Right atrium auricular region (tissue), 2 donors: ENCODE data around the gene LMF2. TPM values are rescaled to one million over a fixed set of nuclear protein-coding genes. Genes with fewer than 3 reads are reported as not detected.
A peak's percentile ranks its signal among the peaks of the same experiment; 100 is the strongest.

Experiments used
- DNase-seq: peaks from one replicate; pipeline ENCODE4 v3.0.0-alpha.2; 2019; ENCODE audit warnings: low spot score
- H3K27ac ChIP-seq, 2 donors: fragments of 200-600 bp; sonication (generic); 1 replicate in 1 of 2; 2 replicates in 1 of 2; pipeline ENCODE4 v1.5.1; 2016 to 2019
- H3K27me3 ChIP-seq, 2 donors: fragments of 200-600 bp; sonication (generic); one replicate each; pipeline versions ENCODE4 v1.5.1 to v1.6.0; 2017 to 2019
- H3K36me3 ChIP-seq: fragments of 200-600 bp; sonication (generic); one replicate; pipeline ENCODE4 v1.5.1; 2016
- H3K4me1 ChIP-seq, 2 donors: fragments of 200-600 bp; sonication (generic); one replicate each; pipeline versions ENCODE4 v1.5.1 to v1.6.0; 2017 to 2019
- H3K4me3 ChIP-seq, 2 donors: fragments of 200-600 bp; sonication (generic); 1 replicate in 1 of 2; 2 replicates in 1 of 2; pipeline ENCODE4 v1.5.1; 2017 to 2019; ENCODE audit warnings: mild to moderate bottlenecking in 1 of 2, moderate library complexity in 1 of 2
- H3K9me3 ChIP-seq, 2 donors: fragments of 200-600 bp; sonication (generic); one replicate each; pipeline ENCODE4 v1.5.1; 2019
- total RNA-seq, 2 donors: library from RNA; depleted of rRNA; stranded (reverse); fragments of >200 nt; gene quantifications; one replicate each; pipeline ENCODE4 v1.1.0, GENCODE V29; 2016
- TF ChIP-seq, protein P1 (sequence below), 2 donors: fragments of 200-600 bp; sonication (generic); IDR thresholded peaks; one replicate each; pipeline ENCODE4 v1.5.1; 2019; ENCODE audit warnings: antibody characterized with exemption in 2 of 2

LMF2 gene, protein sequence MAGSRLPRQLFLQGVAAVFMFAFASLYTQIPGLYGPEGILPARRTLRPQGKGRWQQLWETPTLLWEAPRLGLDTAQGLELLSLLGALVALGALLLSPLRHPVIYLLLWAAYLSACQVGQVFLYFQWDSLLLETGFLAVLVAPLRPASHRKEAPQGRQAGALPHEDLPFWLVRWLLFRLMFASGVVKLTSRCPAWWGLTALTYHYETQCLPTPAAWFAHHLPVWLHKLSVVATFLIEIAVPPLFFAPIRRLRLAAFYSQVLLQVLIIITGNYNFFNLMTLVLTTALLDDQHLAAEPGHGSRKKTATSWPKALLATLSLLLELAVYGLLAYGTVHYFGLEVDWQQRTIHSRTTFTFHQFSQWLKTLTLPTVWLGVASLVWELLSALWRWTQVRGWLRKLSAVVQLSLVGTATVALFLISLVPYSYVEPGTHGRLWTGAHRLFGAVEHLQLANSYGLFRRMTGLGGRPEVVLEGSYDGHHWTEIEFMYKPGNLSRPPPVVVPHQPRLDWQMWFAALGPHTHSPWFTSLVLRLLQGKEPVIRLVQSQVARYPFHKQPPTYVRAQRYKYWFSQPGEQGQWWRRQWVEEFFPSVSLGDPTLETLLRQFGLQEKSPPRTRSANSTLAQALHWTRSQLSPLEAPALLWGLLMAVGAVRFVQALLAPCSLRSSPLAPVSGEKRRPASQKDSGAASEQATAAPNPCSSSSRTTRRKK
- total RNA-seq, result 10 to 100 TPM; 30.1 to 33.8 TPM

DNA sequence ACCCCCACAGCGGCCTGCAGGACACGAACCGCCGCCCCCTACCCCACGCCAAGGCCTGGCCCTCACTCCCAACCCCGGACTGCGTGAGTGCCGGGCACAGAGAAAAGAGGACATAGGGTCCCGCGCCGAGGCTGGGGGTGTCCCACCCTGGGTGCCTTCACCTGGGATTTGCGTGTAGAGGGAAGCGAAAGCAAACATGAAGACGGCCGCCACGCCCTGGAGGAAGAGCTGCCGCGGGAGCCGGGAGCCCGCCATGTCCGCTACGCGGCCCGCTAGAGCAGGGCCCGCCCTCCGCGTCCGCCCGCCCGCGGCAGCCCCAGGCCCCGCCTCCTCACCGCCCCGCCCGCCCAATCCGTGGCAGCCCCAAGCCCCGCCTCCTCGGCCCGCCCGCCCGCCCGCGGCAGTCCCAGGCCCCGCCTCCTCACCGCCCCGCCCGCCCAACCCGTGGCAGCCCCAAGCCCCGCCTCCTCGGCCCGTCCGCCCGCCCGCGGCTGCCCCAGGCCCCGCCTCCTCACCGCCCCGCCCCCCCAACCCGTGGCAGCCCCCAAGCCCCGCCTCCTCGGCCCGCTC lies at the start of gene LMF2:
LMF2 (minus strand) TSS at position 282 of the 570 bp plus-strand sequence; CDS start at position 255, 27 bp downstream.
- Histone ChIP-seq H3K27ac (peak within 1 kb of the TSS; percentile 89 to 91), H3K27me3 (no peaks in the 10 kb centered on the region), H3K4me1 (peaks cover 0 to 33% of the 10 kb centered on the region in 2 donors), H3K36me3 (peaks cover 30% of the 10 kb centered on the region), H3K9me3 (no peaks in the 10 kb centered on the region), H3K4me3 (peak within 1 kb of the TSS; percentile 88 to 91)
- TF ChIP-seq, protein P1, sequence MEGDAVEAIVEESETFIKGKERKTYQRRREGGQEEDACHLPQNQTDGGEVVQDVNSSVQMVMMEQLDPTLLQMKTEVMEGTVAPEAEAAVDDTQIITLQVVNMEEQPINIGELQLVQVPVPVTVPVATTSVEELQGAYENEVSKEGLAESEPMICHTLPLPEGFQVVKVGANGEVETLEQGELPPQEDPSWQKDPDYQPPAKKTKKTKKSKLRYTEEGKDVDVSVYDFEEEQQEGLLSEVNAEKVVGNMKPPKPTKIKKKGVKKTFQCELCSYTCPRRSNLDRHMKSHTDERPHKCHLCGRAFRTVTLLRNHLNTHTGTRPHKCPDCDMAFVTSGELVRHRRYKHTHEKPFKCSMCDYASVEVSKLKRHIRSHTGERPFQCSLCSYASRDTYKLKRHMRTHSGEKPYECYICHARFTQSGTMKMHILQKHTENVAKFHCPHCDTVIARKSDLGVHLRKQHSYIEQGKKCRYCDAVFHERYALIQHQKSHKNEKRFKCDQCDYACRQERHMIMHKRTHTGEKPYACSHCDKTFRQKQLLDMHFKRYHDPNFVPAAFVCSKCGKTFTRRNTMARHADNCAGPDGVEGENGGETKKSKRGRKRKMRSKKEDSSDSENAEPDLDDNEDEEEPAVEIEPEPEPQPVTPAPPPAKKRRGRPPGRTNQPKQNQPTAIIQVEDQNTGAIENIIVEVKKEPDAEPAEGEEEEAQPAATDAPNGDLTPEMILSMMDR (IDR thresholded peaks at IDR 0.05), result no peak
- peak; percentile 87 for DNase-seq

DNA sequence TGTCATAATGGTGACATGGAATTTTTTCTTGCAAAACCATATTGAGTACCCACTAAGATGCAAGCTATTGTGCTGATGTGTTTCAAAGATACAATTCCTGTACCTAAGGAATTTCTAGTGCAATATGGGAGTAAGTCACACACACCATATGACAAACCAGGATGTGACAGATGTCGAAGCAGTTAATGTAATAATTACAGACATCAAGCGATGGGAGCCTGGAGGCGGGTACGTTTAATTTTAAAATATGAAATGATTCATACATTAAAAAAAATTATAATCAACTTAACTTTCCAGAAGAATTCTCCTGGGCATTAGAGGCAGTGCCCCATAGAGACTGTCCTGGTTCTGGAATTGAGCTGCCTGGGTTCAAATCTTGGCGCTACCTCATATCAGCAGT lies 49.2 kb upstream of the LMF2 start:
- Histone ChIP-seq H3K27me3 (no peaks in the 10 kb centered on the region), H3K4me1 (no peaks in the 10 kb centered on the region), H3K36me3 (no peaks in the 10 kb centered on the region), H3K4me3 (no peak overlapping the region), H3K27ac (no peak overlapping the region), H3K9me3 (no peaks in the 10 kb centered on the region)
- TF ChIP-seq, protein P1 (IDR thresholded peaks at IDR 0.05), result no peak
- DNase-seq, result no peak

DNA sequence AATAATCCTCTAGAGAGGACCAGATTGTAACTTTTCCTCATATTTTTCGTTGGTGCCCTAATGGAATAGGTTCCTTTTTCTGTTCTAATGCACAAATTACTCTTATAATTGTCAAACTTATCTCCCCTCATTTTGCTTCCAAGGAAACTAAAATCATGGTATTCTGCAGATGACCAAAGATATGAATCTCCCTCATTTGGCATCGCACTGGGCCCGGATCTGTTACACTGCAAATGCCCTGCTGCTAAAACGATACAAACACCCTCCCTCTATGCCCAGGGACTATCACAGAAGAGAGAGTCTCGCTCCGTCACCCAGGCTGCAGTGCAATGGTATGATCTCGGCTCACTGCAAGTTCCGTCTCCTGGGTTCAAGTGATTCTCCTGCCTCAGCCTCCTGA lies 45.8 kb upstream of the LMF2 start:
- no peaks in the 10 kb centered on the region for H3K36me3 ChIP-seq
- no peak overlapping the region for H3K4me3 ChIP-seq
- no peaks in the 10 kb centered on the region for H3K9me3 ChIP-seq
- peaks cover 0 to 8% of the 10 kb centered on the region in 2 donors for H3K4me1 ChIP-seq
- TF ChIP-seq, protein P1 (IDR thresholded peaks at IDR 0.05), result no peak
- H3K27me3 ChIP-seq, result peaks cover 7 to 9% of the 10 kb centered on the region in 2 donors
- no peak for DNase-seq
- H3K27ac ChIP-seq, result no peak overlapping the region

DNA sequence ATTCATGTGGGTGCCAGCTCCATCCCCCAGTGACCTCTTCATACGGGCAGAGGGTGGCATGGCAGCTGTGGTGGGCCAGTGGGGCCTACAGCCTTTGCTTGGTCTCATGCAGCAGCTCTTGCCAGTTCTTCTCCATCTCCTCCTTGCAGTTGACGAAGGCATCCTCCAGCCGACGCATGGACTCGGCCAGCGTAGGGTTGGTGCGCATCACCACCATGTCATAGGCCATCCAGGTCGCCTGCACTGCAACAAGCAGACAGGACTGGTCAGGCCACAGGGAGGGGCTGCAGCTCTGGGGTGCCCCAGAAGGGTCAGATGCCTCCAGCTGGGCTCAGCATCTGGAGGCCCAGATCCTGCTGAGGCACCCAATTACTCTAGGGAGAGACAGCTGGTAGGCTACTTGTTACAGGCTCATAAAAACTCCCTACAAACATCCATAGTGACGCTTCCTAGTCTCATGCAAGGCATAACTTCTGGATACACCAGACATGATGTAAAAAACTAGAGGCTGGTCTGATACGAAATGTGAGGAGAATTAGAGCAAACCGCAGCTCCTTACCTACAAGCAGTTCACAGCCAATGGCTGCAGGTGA lies 43.8 kb upstream of the LMF2 start:
- Histone ChIP-seq H3K4me3 (no peak overlapping the region), H3K27me3 (peaks cover 8 to 19% of the 10 kb centered on the region in 2 donors), H3K27ac (no peak overlapping the region), H3K4me1 (peaks cover 0 to 12% of the 10 kb centered on the region in 2 donors), H3K9me3 (no peaks in the 10 kb centered on the region), H3K36me3 (no peaks in the 10 kb centered on the region)
- TF ChIP-seq, protein P1 (IDR thresholded peaks at IDR 0.05), result no peak
- no peak for DNase-seq

DNA sequence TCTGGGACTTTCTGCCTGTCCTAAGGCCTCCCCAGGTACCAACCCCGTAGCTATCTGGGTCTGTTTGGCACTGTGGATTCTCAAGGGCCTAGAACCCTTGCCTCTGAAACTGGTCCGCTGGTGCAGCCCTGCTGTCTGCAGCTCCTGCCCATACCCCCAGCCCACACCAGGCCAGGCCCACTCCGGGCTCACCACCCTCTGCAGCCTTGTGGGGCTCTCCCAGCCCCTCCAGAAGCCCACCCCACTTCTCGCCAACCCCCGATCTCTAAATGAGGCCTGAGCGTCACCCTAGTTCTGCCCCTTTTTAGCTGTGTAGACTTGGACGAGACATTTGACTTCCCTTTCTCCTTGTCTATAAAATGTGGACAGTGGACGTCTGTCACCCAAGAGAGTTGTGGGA lies 42.9 kb upstream of the LMF2 start:
- TF ChIP-seq, protein P1 (IDR thresholded peaks at IDR 0.05), result no peak

More for the DNA sequence above, 42.9 kb upstream of the LMF2 start:
- no peaks in the 10 kb centered on the region for H3K9me3 ChIP-seq
- DNase-seq, result no peak
- peaks cover 0 to 12% of the 10 kb centered on the region in 2 donors for H3K4me1 ChIP-seq
- H3K36me3 ChIP-seq, result no peaks in the 10 kb centered on the region
- H3K27me3 ChIP-seq, result peaks cover 8 to 19% of the 10 kb centered on the region in 2 donors
- no peak overlapping the region for H3K4me3 ChIP-seq
- no peak overlapping the region for H3K27ac ChIP-seq
